Vagina (tissue), 2 donors: ENCODE results near the gene DGKB. TPM values are rescaled to one million over a fixed set of nuclear protein-coding genes. Genes with fewer than 3 reads are reported as not detected.

ENCODE experiments used
- DNase-seq, 2 donors: peaks; one replicate each; pipeline ENCODE4 v3.0.0-alpha.2; 2017; ENCODE audit errors: extremely low spot score in 2 of 2
- H3K27ac ChIP-seq: fragments of 200-600 bp; sonication (generic); one replicate; pipeline ENCODE4 v1.5.1; 2019
- H3K27me3 ChIP-seq: fragments of 200-600 bp; sonication (generic); one replicate; pipeline ENCODE4 v1.5.1; 2019
- H3K36me3 ChIP-seq, 2 donors: fragments of 200-600 bp; sonication (generic); one replicate each; pipeline ENCODE4 v1.5.1; 2017 to 2019
- H3K4me1 ChIP-seq: fragments of 200-600 bp; sonication (generic); one replicate; pipeline ENCODE4 v1.5.1; 2019
- H3K4me3 ChIP-seq, 2 donors: fragments of 200-600 bp; sonication (generic); 1 replicate in 1 of 2; 2 replicates in 1 of 2; pipeline ENCODE4 v1.5.1; 2016 to 2019
- H3K9me3 ChIP-seq: fragments of 200-600 bp; sonication (generic); one replicate; pipeline ENCODE4 v1.5.1; 2019
- CTCF ChIP-seq, 3 experiments: fragments of 450-650 bp in 2 of 3; fragments of 200-600 bp in 1 of 3; sonication (generic) in 1 of 3; IDR thresholded peaks; one replicate each; pipeline ENCODE4 v1.5.1; 2017 to 2019; ENCODE audit warnings: antibody characterized with exemption in 3 of 3, mild to moderate bottlenecking in 2 of 3, moderate library complexity in 2 of 3
- POLR2A ChIP-seq, 2 donors: fragments of 450-650 bp; IDR thresholded peaks; one replicate each; pipeline ENCODE4 v1.6.1; 2017; ENCODE audit warnings: antibody characterized with exemption in 2 of 2, mild to moderate bottlenecking in 2 of 2, moderate library complexity in 2 of 2
- POLR2AphosphoS5 ChIP-seq, 2 donors: sonication (generic); formaldehyde crosslinking; IDR thresholded peaks; one replicate each; pipeline ENCODE4 v1.9.0; 2017; ENCODE audit warnings: antibody characterized with exemption in 2 of 2, mild to moderate bottlenecking in 2 of 2, low read depth in 1 of 2; ENCODE audit not compliant: insufficient read depth in 1 of 2
- intact Hi-C: fragments of 100-400 bp; cut with DNase I; formaldehyde crosslinking; loops from one replicate; pipeline ENCODE4 v1.15.1; 2023
- total RNA-seq: library from RNA; depleted of rRNA; stranded (reverse); fragments of >200 nt; gene quantifications from one replicate; pipeline ENCODE4 v1.2.3, GENCODE V29; 2016

DGKB gene
- total RNA-seq, 1 donor from 2014 or later = 2.2 TPM

GRCh38 chr7:14332155-14332554 lies 570.4 kb downstream of the DGKB start:
- TF ChIP-seq POLR2A (IDR thresholded peaks at IDR 0.05) (no peak), POLR2AphosphoS5 (IDR thresholded peaks at IDR 0.05; ENCODE audit: insufficient read depth in 1 of 2, low read depth in 1 of 2) (no peak), CTCF (IDR thresholded peaks at IDR 0.05) (no peak)
- no peak overlapping the region for H3K4me3 ChIP-seq

GRCh38 chr7:14324767-14325166 lies 577.8 kb downstream of the DGKB start:
- H3K27ac ChIP-seq = no peak overlapping the region
- DNase-seq = no peak
- intact Hi-C loops = no loop called here
- no peaks in the 10 kb centered on the region for H3K9me3 ChIP-seq
- no peak overlapping the region for H3K4me3 ChIP-seq
- H3K36me3 ChIP-seq = no peaks in the 10 kb centered on the region
- no peaks in the 10 kb centered on the region for H3K4me1 ChIP-seq
- TF ChIP-seq POLR2A (IDR thresholded peaks at IDR 0.05) (no peak), POLR2AphosphoS5 (IDR thresholded peaks at IDR 0.05; ENCODE audit: insufficient read depth in 1 of 2, low read depth in 1 of 2) (no peak), CTCF (IDR thresholded peaks at IDR 0.05) (no peak)
- H3K27me3 ChIP-seq = no peaks in the 10 kb centered on the region

More at GRCh38 chr7:14332155-14332554, 570.4 kb downstream of the DGKB start:
- no peaks in the 10 kb centered on the region for H3K27me3 ChIP-seq
- H3K36me3 ChIP-seq = no peaks in the 10 kb centered on the region
- H3K4me1 ChIP-seq = no peaks in the 10 kb centered on the region
- no peak for DNase-seq
- intact Hi-C loops = no loop called here
- H3K27ac ChIP-seq = no peak overlapping the region
- no peaks in the 10 kb centered on the region for H3K9me3 ChIP-seq

GRCh38 chr7:14322724-14323123 lies 579.8 kb downstream of the DGKB start:
- no peaks in the 10 kb centered on the region for H3K9me3 ChIP-seq
- H3K4me3 ChIP-seq = no peak overlapping the region
- no peak for DNase-seq
- no peaks in the 10 kb centered on the region for H3K4me1 ChIP-seq
- H3K27ac ChIP-seq = no peak overlapping the region
- intact Hi-C loops = no loop called here
- no peaks in the 10 kb centered on the region for H3K36me3 ChIP-seq
- H3K27me3 ChIP-seq = no peaks in the 10 kb centered on the region
- no peak for TF ChIP-seq CTCF (IDR thresholded peaks at IDR 0.05)
- no peak for TF ChIP-seq POLR2A (IDR thresholded peaks at IDR 0.05)
- no peak for TF ChIP-seq POLR2AphosphoS5 (IDR thresholded peaks at IDR 0.05; ENCODE audit: insufficient read depth in 1 of 2, low read depth in 1 of 2)

DNA sequence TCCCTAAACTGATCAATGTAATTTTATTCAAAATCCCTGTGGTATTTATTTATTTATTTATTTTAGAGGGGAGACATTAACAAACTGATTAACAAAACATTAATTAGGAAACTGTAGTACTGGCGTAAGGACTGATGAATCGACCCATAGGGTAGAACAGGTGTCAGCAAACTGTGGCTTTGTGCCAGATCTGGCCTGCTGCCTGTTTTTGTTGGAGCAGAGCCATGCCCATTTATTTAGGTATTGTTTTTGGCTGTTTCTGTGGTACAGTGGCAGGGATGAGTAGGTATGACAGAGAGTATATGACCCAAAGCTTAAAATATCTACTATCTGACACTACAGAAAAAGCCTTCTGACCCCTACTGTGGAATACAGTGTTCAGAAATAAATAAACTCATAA lies 580.6 kb downstream of the DGKB start:
- Histone ChIP-seq H3K9me3 (no peaks in the 10 kb centered on the region), H3K27me3 (no peaks in the 10 kb centered on the region), H3K36me3 (no peaks in the 10 kb centered on the region), H3K4me1 (no peaks in the 10 kb centered on the region), H3K27ac (no peak overlapping the region), H3K4me3 (no peak overlapping the region)
- TF ChIP-seq POLR2AphosphoS5 (IDR thresholded peaks at IDR 0.05; ENCODE audit: insufficient read depth in 1 of 2, low read depth in 1 of 2) (no peak), POLR2A (IDR thresholded peaks at IDR 0.05) (no peak), CTCF (IDR thresholded peaks at IDR 0.05) (no peak)
- intact Hi-C loops = no loop called here
- no peak for DNase-seq

- Histone ChIP-seq H3K9me3 (no peaks in the 10 kb centered on the region), H3K27ac (no peak overlapping the region), H3K4me3 (no peak overlapping the region), H3K27me3 (no peaks in the 10 kb centered on the region), H3K36me3 (no peaks in the 10 kb centered on the region), H3K4me1 (no peaks in the 10 kb centered on the region)
- no peak for TF ChIP-seq POLR2AphosphoS5 (IDR thresholded peaks at IDR 0.05; ENCODE audit: insufficient read depth in 1 of 2, low read depth in 1 of 2)
- no peak for TF ChIP-seq CTCF (IDR thresholded peaks at IDR 0.05)
- intact Hi-C loops = no loop called here
- DNase-seq = no peak
Observed at GRCh38 chr7:14309432-14309831, 593.1 kb downstream of the DGKB start.
